Rectal smooth muscle tissue (tissue), 1 donor: ENCODE data around the gene CTNNBL1.

Experiments used
- H3K27ac ChIP-seq: one replicate; pipeline ENCODE4 v1.7.0; 2013; ENCODE audit warnings: low read depth, low read length, inconsistent platforms
- H3K27me3 ChIP-seq: one replicate; pipeline ENCODE4 v1.7.0; 2013; ENCODE audit warnings: low read length; ENCODE audit not compliant: control insufficient read depth, insufficient read depth
- H3K36me3 ChIP-seq: one replicate; pipeline ENCODE4 v1.7.0; 2013; ENCODE audit warnings: low read length; ENCODE audit not compliant: control insufficient read depth, insufficient read depth
- H3K4me1 ChIP-seq: one replicate; pipeline ENCODE4 v1.7.0; 2013; ENCODE audit warnings: low read length; ENCODE audit not compliant: control insufficient read depth, insufficient read depth
- H3K4me3 ChIP-seq: one replicate; pipeline ENCODE4 v1.7.0; 2013; ENCODE audit warnings: low read length
- H3K9ac ChIP-seq: one replicate; pipeline ENCODE4 v1.7.0; 2013; ENCODE audit warnings: low read length

The CTNNBL1 gene

GRCh38 chr20:37807471-37808232 is 113.8 kb downstream of the CTNNBL1 start:
- H3K27ac ChIP-seq: no peak overlapping the region
- no peak overlapping the region for H3K9ac ChIP-seq
- H3K36me3 ChIP-seq: peaks cover 3% of the 10 kb centered on the region
- no peak overlapping the region for H3K4me3 ChIP-seq
- no peaks in the 10 kb centered on the region for H3K4me1 ChIP-seq
- no peaks in the 10 kb centered on the region for H3K27me3 ChIP-seq

GRCh38 chr20:37808233-37809070 is 114.6 kb downstream of the CTNNBL1 start:
- no peak overlapping the region for H3K4me3 ChIP-seq
- no peaks in the 10 kb centered on the region for H3K4me1 ChIP-seq
- no peaks in the 10 kb centered on the region for H3K27me3 ChIP-seq
- H3K27ac ChIP-seq: no peak overlapping the region
- H3K36me3 ChIP-seq: peaks cover 3% of the 10 kb centered on the region
- H3K9ac ChIP-seq: no peak overlapping the region

DNA sequence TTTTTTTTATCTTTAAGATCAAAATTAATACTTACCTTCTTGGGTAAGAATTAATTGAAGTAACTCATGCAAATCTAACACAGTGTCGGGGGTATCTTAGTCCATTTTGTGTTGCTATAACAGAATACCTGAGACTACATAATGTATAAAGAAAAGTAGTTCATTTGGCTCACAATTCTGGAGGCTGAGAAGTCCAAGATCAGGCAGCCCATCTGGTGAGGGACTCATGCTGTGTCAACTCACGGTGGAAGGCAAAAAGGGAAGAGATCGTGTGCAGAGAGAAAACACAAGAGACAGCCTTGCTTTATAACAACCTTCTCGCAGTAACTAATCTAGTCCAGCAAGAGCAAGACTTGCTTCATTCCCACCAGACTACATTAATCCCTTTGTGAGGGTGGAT is 116.2 kb downstream of the CTNNBL1 start:
- H3K27ac ChIP-seq: no peak overlapping the region
- no peaks in the 10 kb centered on the region for H3K27me3 ChIP-seq
- no peaks in the 10 kb centered on the region for H3K36me3 ChIP-seq
- no peak overlapping the region for H3K9ac ChIP-seq
- H3K4me3 ChIP-seq: no peak overlapping the region
- no peaks in the 10 kb centered on the region for H3K4me1 ChIP-seq

GRCh38 chr20:37816003-37816402 is 122.2 kb downstream of the CTNNBL1 start:
- no peak overlapping the region for H3K4me3 ChIP-seq
- no peaks in the 10 kb centered on the region for H3K4me1 ChIP-seq
- H3K36me3 ChIP-seq: no peaks in the 10 kb centered on the region
- no peaks in the 10 kb centered on the region for H3K27me3 ChIP-seq
- H3K9ac ChIP-seq: no peak overlapping the region
- no peak overlapping the region for H3K27ac ChIP-seq

DNA sequence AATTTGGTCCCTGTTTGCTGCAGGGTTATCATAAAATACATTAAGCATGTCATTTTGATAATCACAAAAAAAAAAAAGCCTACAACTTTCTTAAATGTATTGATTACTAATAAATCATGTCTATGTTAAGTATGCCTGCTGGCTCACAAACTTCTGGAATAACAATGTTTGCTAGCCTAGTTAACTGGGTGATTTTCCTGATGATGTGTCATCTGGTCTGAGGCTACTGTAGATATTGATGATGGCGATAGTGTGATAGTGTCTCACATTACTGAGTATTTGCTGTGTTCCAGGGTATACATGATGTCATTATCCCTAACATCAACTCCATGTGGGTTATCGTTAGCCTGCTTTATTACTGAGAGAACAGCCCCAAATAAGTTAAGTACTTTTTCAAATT is 122.9 kb downstream of the CTNNBL1 start:
- Histone ChIP-seq H3K36me3 (no peaks in the 10 kb centered on the region), H3K4me1 (peaks cover 2% of the 10 kb centered on the region), H3K27me3 (no peaks in the 10 kb centered on the region), H3K4me3 (no peak overlapping the region), H3K9ac (no peak overlapping the region), H3K27ac (no peak overlapping the region)

GRCh38 chr20:37821696-37822095 is 127.9 kb downstream of the CTNNBL1 start:
- H3K4me3 ChIP-seq: no peak overlapping the region
- H3K4me1 ChIP-seq: peaks cover 12% of the 10 kb centered on the region
- peak overlapping the region; percentile 60 for H3K27ac ChIP-seq
- no peak overlapping the region for H3K9ac ChIP-seq
- H3K36me3 ChIP-seq: no peaks in the 10 kb centered on the region
- no peaks in the 10 kb centered on the region for H3K27me3 ChIP-seq

DNA sequence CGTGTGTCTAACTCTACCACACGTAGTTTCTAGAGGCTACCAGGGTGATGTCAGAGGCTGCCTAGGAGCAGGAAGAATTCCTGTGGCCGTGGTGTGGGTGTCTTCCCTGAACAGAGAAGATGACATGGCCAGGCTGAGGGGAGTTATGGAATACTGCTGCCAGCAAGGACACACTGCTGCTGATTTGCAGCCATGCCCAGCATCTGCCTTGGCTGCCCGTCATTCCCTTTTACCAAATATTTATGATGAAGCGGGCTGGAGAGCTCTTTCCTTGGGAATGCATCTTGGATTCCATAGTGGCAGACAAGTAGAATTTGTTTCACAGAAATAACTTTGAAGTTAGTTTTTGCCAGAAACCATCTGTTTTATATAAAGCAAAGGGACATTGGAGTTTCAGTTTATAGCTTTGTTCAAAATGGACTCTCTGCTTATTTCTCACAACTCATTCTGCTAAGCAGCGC is 128.3 kb downstream of the CTNNBL1 start:
- H3K27ac ChIP-seq: peak overlapping the region; percentile 60
- no peak overlapping the region for H3K4me3 ChIP-seq
- H3K9ac ChIP-seq: no peak overlapping the region
- no peaks in the 10 kb centered on the region for H3K36me3 ChIP-seq
- peaks cover 12% of the 10 kb centered on the region for H3K4me1 ChIP-seq
- no peaks in the 10 kb centered on the region for H3K27me3 ChIP-seq

- no peak overlapping the region for H3K4me3 ChIP-seq
- no peak overlapping the region for H3K9ac ChIP-seq
- H3K27ac ChIP-seq: no peak overlapping the region
- peaks cover 12% of the 10 kb centered on the region for H3K4me1 ChIP-seq
- H3K27me3 ChIP-seq: no peaks in the 10 kb centered on the region
- H3K36me3 ChIP-seq: no peaks in the 10 kb centered on the region
Measured at GRCh38 chr20:37823296-37823980, 129.6 kb downstream of the CTNNBL1 start.

DNA sequence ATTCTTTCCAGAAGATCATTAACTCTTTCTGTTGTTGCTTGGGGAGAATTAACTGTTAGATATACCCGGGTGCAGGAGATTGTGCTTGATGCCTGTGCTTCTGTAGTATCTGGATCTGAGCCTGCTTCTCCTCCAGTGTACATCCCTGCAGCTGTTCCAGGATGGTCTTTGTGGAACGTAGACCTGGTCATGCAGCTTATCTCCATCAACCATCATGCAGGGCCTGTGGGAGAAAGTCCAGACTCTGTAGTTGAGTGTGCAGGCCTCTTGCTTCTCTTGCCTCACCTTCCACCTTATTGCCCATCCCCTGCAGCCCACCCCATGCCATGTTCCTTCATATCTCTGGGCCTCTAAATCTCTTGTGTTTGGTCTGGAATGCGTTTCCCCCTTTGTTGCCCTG is 133.8 kb downstream of the CTNNBL1 start:
- H3K27ac ChIP-seq: no peak overlapping the region
- H3K36me3 ChIP-seq: no peaks in the 10 kb centered on the region
- no peak overlapping the region for H3K9ac ChIP-seq
- peaks cover 6% of the 10 kb centered on the region for H3K4me1 ChIP-seq
- no peaks in the 10 kb centered on the region for H3K27me3 ChIP-seq
- H3K4me3 ChIP-seq: no peak overlapping the region

- Histone ChIP-seq H3K36me3 (no peaks in the 10 kb centered on the region), H3K27ac (no peak overlapping the region), H3K4me3 (no peak overlapping the region), H3K9ac (no peak overlapping the region), H3K27me3 (no peaks in the 10 kb centered on the region), H3K4me1 (no peaks in the 10 kb centered on the region)
Measured at GRCh38 chr20:37828684-37829083, 134.9 kb downstream of the CTNNBL1 start.

GRCh38 chr20:37829128-37829527 is 135.3 kb downstream of the CTNNBL1 start:
- H3K27ac ChIP-seq: no peak overlapping the region
- no peaks in the 10 kb centered on the region for H3K27me3 ChIP-seq
- no peak overlapping the region for H3K4me3 ChIP-seq
- H3K4me1 ChIP-seq: no peaks in the 10 kb centered on the region
- H3K36me3 ChIP-seq: no peaks in the 10 kb centered on the region
- no peak overlapping the region for H3K9ac ChIP-seq

- no peaks in the 10 kb centered on the region for H3K36me3 ChIP-seq
- no peak overlapping the region for H3K9ac ChIP-seq
- H3K4me1 ChIP-seq: no peaks in the 10 kb centered on the region
- no peaks in the 10 kb centered on the region for H3K27me3 ChIP-seq
- no peak overlapping the region for H3K27ac ChIP-seq
- no peak overlapping the region for H3K4me3 ChIP-seq
Measured at GRCh38 chr20:37833221-37833896, 139.5 kb downstream of the CTNNBL1 start.
